Gastroesophageal sphincter (tissue), 4 donors: ENCODE data around the gene CXCL5. TPM values are rescaled to one million over a fixed set of nuclear protein-coding genes. Genes with fewer than 3 reads are reported as not detected.

Experiments used
- ATAC-seq: fragments of 150-250 bp; one replicate; pipeline ENCODE4 v1.9.1; 2016; ENCODE audit warnings: mild to moderate bottlenecking, moderate library complexity
- H3K27ac ChIP-seq, 4 donors: fragments of 200-600 bp; sonication (generic) in 3 of 4; 1 replicate in 3 of 4; 2 replicates in 1 of 4; pipeline ENCODE4 v1.5.1; 2016 to 2019
- H3K27me3 ChIP-seq: fragments of 200-600 bp; sonication (generic); one replicate; pipeline ENCODE4 v1.5.1; 2019
- H3K36me3 ChIP-seq, 2 donors: fragments of 200-600 bp; sonication (generic); one replicate each; pipeline ENCODE4 v1.5.1; 2019; ENCODE audit warnings: control low read depth in 1 of 2
- H3K4me1 ChIP-seq, 3 donors: fragments of 200-600 bp; sonication (generic); 1 replicate in 2 of 3; 2 replicates in 1 of 3; pipeline ENCODE4 v1.5.1; 2016 to 2019; ENCODE audit warnings: control low read depth in 2 of 3
- H3K4me3 ChIP-seq, 2 donors: fragments of 200-600 bp; sonication (generic); one replicate each; pipeline ENCODE4 v1.5.1; 2019; ENCODE audit warnings: mild to moderate bottlenecking in 1 of 2, moderate library complexity in 1 of 2
- H3K9me3 ChIP-seq, 3 donors: fragments of 200-600 bp; sonication (generic); one replicate each; pipeline ENCODE4 v1.5.1; 2017 to 2019; ENCODE audit warnings: control low read depth in 2 of 3
- EP300 ChIP-seq: sonication (generic); formaldehyde crosslinking; IDR thresholded peaks from one replicate; pipeline ENCODE4 v1.6.1; 2017; ENCODE audit warnings: antibody characterized with exemption, mild to moderate bottlenecking
- POLR2A ChIP-seq, 2 donors: fragments of 450-650 bp; IDR thresholded peaks; one replicate each; pipeline ENCODE4 v1.6.1; 2017; ENCODE audit warnings: antibody characterized with exemption in 2 of 2, mild to moderate bottlenecking in 2 of 2, moderate library complexity in 1 of 2
- POLR2AphosphoS5 ChIP-seq: sonication (generic); formaldehyde crosslinking; IDR thresholded peaks from one replicate; pipeline ENCODE4 v1.6.1; 2017; ENCODE audit warnings: antibody characterized with exemption
- WGBS, 2 donors: methylation state at CpG; one replicate each; pipeline ENCODE4 v1.1.5; 2018; ENCODE audit warnings: low coverage in 1 of 2; 5-methylcytosine and 5-hydroxymethylcytosine counted together
- total RNA-seq, 4 donors: library from RNA; depleted of rRNA; stranded (reverse); fragments of >200 nt; gene quantifications; one replicate each; pipeline ENCODE4 v1.1.0, GENCODE V29; 2016
- TF ChIP-seq, protein P1 (sequence below), 4 experiments: fragments of 200-600 bp in 2 of 4; fragments of 450-650 bp in 2 of 4; sonication (generic) in 1 of 4; IDR thresholded peaks; one replicate each; pipeline ENCODE4 v1.5.1; 2017 to 2019; ENCODE audit warnings: antibody characterized with exemption in 4 of 4, mild to moderate bottlenecking in 2 of 4, moderate library complexity in 2 of 4

CXCL5 gene
- total RNA-seq, 4 donors from 2014 or later = 0.19 to 1.3 (median 0.42) TPM; not detected in 1

- TF ChIP-seq, protein P1, sequence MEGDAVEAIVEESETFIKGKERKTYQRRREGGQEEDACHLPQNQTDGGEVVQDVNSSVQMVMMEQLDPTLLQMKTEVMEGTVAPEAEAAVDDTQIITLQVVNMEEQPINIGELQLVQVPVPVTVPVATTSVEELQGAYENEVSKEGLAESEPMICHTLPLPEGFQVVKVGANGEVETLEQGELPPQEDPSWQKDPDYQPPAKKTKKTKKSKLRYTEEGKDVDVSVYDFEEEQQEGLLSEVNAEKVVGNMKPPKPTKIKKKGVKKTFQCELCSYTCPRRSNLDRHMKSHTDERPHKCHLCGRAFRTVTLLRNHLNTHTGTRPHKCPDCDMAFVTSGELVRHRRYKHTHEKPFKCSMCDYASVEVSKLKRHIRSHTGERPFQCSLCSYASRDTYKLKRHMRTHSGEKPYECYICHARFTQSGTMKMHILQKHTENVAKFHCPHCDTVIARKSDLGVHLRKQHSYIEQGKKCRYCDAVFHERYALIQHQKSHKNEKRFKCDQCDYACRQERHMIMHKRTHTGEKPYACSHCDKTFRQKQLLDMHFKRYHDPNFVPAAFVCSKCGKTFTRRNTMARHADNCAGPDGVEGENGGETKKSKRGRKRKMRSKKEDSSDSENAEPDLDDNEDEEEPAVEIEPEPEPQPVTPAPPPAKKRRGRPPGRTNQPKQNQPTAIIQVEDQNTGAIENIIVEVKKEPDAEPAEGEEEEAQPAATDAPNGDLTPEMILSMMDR (IDR thresholded peaks at IDR 0.05) = no peak
- TF ChIP-seq EP300 (no peak), POLR2AphosphoS5 (no peak), POLR2A (IDR thresholded peaks at IDR 0.05) (no peak)
- no peaks in the 10 kb centered on the region for H3K36me3 ChIP-seq
- H3K27me3 ChIP-seq = no peaks in the 10 kb centered on the region
- H3K27ac ChIP-seq = no peak overlapping the region
- WGBS, 2 donors = 90 to 92% methylated on average over 3 of the region's 3 CpGs
- H3K9me3 ChIP-seq = no peaks in the 10 kb centered on the region
- no peak overlapping the region for H3K4me3 ChIP-seq
- no peak for ATAC-seq
- H3K4me1 ChIP-seq = no peaks in the 10 kb centered on the region
Measured at GRCh38 chr4:74009307-74009706, 10.8 kb upstream of the CXCL5 start.

DNA sequence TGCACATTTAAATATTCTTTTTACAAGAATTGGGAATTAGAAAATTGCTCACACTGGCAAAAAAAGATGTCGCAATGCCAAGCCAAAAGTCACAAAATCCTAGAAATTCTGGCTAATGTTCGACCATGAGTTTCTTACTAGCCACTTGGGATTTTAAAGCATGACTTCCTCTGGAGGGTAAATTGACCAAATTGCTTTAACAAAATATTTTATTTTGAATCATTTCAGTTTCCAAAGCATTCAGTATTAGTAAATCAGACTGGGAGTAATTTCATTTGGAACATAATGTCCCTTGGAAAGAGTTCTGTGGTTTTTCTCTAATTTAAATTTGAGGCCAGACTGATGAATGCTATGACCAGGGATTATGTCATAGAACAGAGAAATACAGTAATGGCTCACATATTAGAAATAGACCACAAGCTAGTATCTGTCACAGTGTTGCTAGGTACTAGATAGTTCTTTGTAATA is 7.6 kb upstream of the CXCL5 start:
- ATAC-seq = no peak
- Histone ChIP-seq H3K4me1 (no peaks in the 10 kb centered on the region), H3K36me3 (no peaks in the 10 kb centered on the region), H3K4me3 (no peak overlapping the region), H3K9me3 (no peaks in the 10 kb centered on the region), H3K27ac (no peak overlapping the region), H3K27me3 (no peaks in the 10 kb centered on the region)
- TF ChIP-seq, protein P1 (IDR thresholded peaks at IDR 0.05) = no peak
- no peak for TF ChIP-seq POLR2A (IDR thresholded peaks at IDR 0.05)
- no peak for TF ChIP-seq EP300
- TF ChIP-seq POLR2AphosphoS5 = no peak
- WGBS, 2 donors = 34 to 74% methylated on average over 2 of the region's 2 CpGs

DNA sequence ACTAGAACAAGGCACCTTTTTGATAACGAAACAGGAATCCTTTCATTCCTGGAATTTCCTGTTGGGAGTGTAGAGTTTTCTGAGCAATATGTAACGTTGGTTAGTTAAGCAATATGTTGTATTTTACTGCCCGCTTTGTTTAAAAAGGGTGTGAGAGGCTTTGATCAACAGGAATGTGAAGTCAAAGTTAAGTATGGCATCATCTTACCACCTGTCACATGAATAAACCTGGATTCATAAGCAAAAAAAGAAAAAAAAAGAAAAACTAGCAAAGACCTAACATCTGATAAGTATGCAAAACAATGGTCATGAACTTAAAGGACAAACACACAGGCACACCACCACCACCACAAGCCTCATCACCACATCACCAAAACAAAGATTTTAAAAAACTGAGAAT is 7.1 kb upstream of the CXCL5 start:
- Histone ChIP-seq H3K9me3 (no peaks in the 10 kb centered on the region), H3K27ac (no peak overlapping the region), H3K4me3 (no peak overlapping the region), H3K27me3 (no peaks in the 10 kb centered on the region), H3K36me3 (no peaks in the 10 kb centered on the region), H3K4me1 (no peaks in the 10 kb centered on the region)
- TF ChIP-seq, protein P1 (IDR thresholded peaks at IDR 0.05) = no peak
- ATAC-seq = no peak
- 13 to 42% methylated on average over 3 of the region's 3 CpGs for WGBS, 2 donors

- H3K36me3 ChIP-seq = no peaks in the 10 kb centered on the region
- 50 to 51% methylated on average over 4 of the region's 4 CpGs for WGBS, 2 donors
- TF ChIP-seq POLR2AphosphoS5 = no peak
- TF ChIP-seq, protein P1 (IDR thresholded peaks at IDR 0.05) = no peak
- no peak overlapping the region for H3K27ac ChIP-seq
- H3K4me3 ChIP-seq = no peak overlapping the region
- no peaks in the 10 kb centered on the region for H3K9me3 ChIP-seq
- H3K27me3 ChIP-seq = no peaks in the 10 kb centered on the region
- no peaks in the 10 kb centered on the region for H3K4me1 ChIP-seq
- ATAC-seq = no peak
Measured at GRCh38 chr4:74004668-74005067, 6.2 kb upstream of the CXCL5 start.

DNA sequence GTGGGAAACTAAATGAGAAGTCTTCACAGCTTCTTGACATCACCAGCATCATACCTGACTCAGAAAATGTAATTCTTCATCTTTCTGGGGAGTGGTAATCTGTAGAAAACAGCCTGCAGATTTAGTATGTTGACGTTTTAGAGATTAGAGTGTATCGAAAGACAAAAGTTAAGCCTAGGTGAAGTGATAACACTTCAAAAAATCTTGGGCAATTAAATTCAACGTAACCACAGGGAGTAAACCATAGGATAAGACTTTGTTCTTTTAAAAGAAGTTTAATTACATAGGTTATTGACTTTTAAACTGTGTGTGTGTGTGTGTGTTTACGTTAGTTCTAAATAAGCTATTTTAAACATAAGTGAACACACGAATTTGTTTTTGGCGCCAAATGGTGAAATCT is 1.8 kb upstream of the CXCL5 start:
- no peak overlapping the region for H3K27ac ChIP-seq
- WGBS, 2 donors = 66 to 98% methylated on average over 6 of the region's 6 CpGs
- no peak for ATAC-seq
- no peaks in the 10 kb centered on the region for H3K9me3 ChIP-seq
- TF ChIP-seq POLR2A (IDR thresholded peaks at IDR 0.05) (no peak), EP300 (no peak), POLR2AphosphoS5 (no peak)
- TF ChIP-seq, protein P1 (IDR thresholded peaks at IDR 0.05) = no peak
- peaks cover 0 to 6% (median 0%) of the 10 kb centered on the region in 3 donors for H3K4me1 ChIP-seq
- no peaks in the 10 kb centered on the region for H3K36me3 ChIP-seq
- H3K4me3 ChIP-seq = no peak overlapping the region
- peaks cover 10% of the 10 kb centered on the region for H3K27me3 ChIP-seq
